Spleen (tissue), 11 donors: Measurements from ENCODE around the gene SDK1. TPM values are rescaled to one million over a fixed set of nuclear protein-coding genes. Genes with fewer than 3 reads are reported as not detected.

Source experiments
- DNase-seq: peaks from one replicate; pipeline ENCODE4 v3.0.0-alpha.2; 2020
- H3K27ac ChIP-seq, 8 donors: fragments of 200-600 bp; sonication (generic) in 7 of 8; 1 replicate in 4 of 8; 2 replicates in 4 of 8; pipeline versions ENCODE4 v1.5.0 to v1.8.0; 2016 to 2021; ENCODE audit warnings: inconsistent platforms in 4 of 8, mild to moderate bottlenecking in 4 of 8, moderate library complexity in 1 of 8
- H3K27me3 ChIP-seq, 7 donors: fragments of 200-600 bp; sonication (generic) in 6 of 7; replicated peaks in 1 of 7; 1 replicate in 4 of 7; 2 replicates in 3 of 7; pipeline versions ENCODE4 v1.5.0 to v1.8.0; 2016 to 2021; ENCODE audit warnings: inconsistent platforms in 3 of 7, mild to moderate bottlenecking in 1 of 7
- H3K36me3 ChIP-seq, 6 donors: fragments of 200-600 bp; sonication (generic) in 5 of 6; 1 replicate in 4 of 6; 2 replicates in 2 of 6; pipeline versions ENCODE4 v1.5.0 to v1.8.0; 2016 to 2021; ENCODE audit warnings: inconsistent platforms in 2 of 6
- H3K4me1 ChIP-seq, 6 donors: fragments of 200-600 bp; sonication (generic) in 5 of 6; 1 replicate in 3 of 6; 2 replicates in 3 of 6; pipeline versions ENCODE4 v1.5.0 to v1.8.0; 2016 to 2021; ENCODE audit warnings: inconsistent platforms in 3 of 6
- H3K4me3 ChIP-seq, 8 donors: fragments of 200-600 bp; sonication (generic) in 7 of 8; 1 replicate in 4 of 8; 2 replicates in 4 of 8; pipeline versions ENCODE4 v1.5.0 to v1.8.0; 2016 to 2021; ENCODE audit warnings: inconsistent platforms in 4 of 8, mild to moderate bottlenecking in 4 of 8, moderate library complexity in 2 of 8
- H3K9me3 ChIP-seq, 8 donors: fragments of 200-600 bp; sonication (generic) in 7 of 8; 1 replicate in 4 of 8; 2 replicates in 4 of 8; pipeline versions ENCODE4 v1.5.0 to v1.8.0; 2016 to 2021; ENCODE audit warnings: inconsistent platforms in 4 of 8
- CTCF ChIP-seq, 11 experiments: fragments of 200-600 bp in 7 of 11; fragments of 450-650 bp in 4 of 11; sonication (generic) in 4 of 11; IDR thresholded peaks in 8 of 11; conservative IDR thresholded peaks in 3 of 11; 1 replicate in 7 of 11; 2 replicates in 4 of 11; pipeline versions ENCODE4 v1.4.0 to v1.8.0; 2016 to 2021; ENCODE audit warnings: antibody characterized with exemption in 11 of 11, inconsistent platforms in 4 of 11, mild to moderate bottlenecking in 1 of 11
- POLR2A ChIP-seq, 3 donors: fragments of 450-650 bp; IDR thresholded peaks; one replicate each; pipeline ENCODE4 v1.5.1; 2017; ENCODE audit warnings: antibody characterized with exemption in 3 of 3, mild to moderate bottlenecking in 1 of 3
- POLR2AphosphoS5 ChIP-seq, 3 donors: sonication (generic); formaldehyde crosslinking; IDR thresholded peaks; one replicate each; pipeline ENCODE4 v1.5.1; 2017; ENCODE audit warnings: antibody characterized with exemption in 3 of 3
- WGBS, 5 donors: extraction: QIAGEN DNeasy Blood & Tissue Kit in 3 of 5; methylation state at CpG; one replicate each; pipeline versions ENCODE4 v1.1.5 to v1.1.7; 2013 to 2018; 5-methylcytosine and 5-hydroxymethylcytosine counted together
- intact Hi-C: fragments of 100-400 bp; cut with DNase I; formaldehyde crosslinking; loops from one replicate; pipeline ENCODE4 v1.15.0; 2023; ENCODE audit warnings: low total_unique reads
- polyA plus RNA-seq, 3 donors: library from polyadenylated mRNA; stranded (reverse); fragments of 200-250 nt; gene quantifications; one replicate each; pipeline ENCODE4 v1.2.1, GENCODE V29; 2013
- total RNA-seq, 7 donors: library from RNA; depleted of rRNA in 3 of 7; stranded (reverse); fragments of >200 nt in 3 of 7; fragmentation: NEBNext Ultra II Directional in 4 of 7; extraction: Animal tissue kit (Norgen Biotek cat#: 25700) in 4 of 7; gene quantifications; one replicate each; pipeline versions ENCODE4 v1.1.0 to v1.2.1, GENCODE V29; 2016 to 2021
- donor health status: healthy with polysubstance abuse.
- donor health status: DM: no; HTN: no; CAD: no; lungs with moderate emphysema.
- donor health status: DM: no; HTN: no; CAD: no.
- donor health status: Bipolar disorder and iron deficiency.
- donor health status: healthy.
- donor health status: DM: no; HTN: no; CAD: no.
- donor health status: DM: yes; HTN: yes; CAD: no.

Gene SDK1
- total and polyA plus RNA-seq, 10 donors: 3.2 to 54.1 (median 35.1) TPM

GRCh38 chr7:4010923-4011656 is 710.0 kb downstream of the SDK1 start:
- Histone ChIP-seq H3K4me3 (no peak overlapping the region), H3K4me1 (peaks cover 0 to 19% (median 6%) of the 10 kb centered on the region in 6 donors), H3K9me3 (no peaks in the 10 kb centered on the region), H3K36me3 (peaks cover 0 to 2% (median 0%) of the 10 kb centered on the region in 6 donors), H3K27me3 (no peaks in the 10 kb centered on the region), H3K27ac (peak overlapping the region in 6 of 8 donors; percentile 40 to 85 (median 60))
- peak; percentile 62 for DNase-seq
- TF ChIP-seq POLR2A (IDR thresholded peaks at IDR 0.05) (peak in 1 of 3 donors; percentile 36), CTCF (IDR thresholded peaks at IDR 0.05 in 8 of 11, conservative IDR thresholded peaks at IDR 0.05 in 3 of 11) (no peak), POLR2AphosphoS5 (IDR thresholded peaks at IDR 0.05) (peak in 2 of 3 donors; percentile 62 to 78)
- intact Hi-C loops: no loop called here
- 74 to 79% (median 77%) methylated on average over 30 of the region's 30 CpGs for WGBS, 5 donors

GRCh38 chr7:4013793-4014192 is 712.7 kb downstream of the SDK1 start:
- Histone ChIP-seq H3K36me3 (peaks cover 0 to 4% (median 0%) of the 10 kb centered on the region in 6 donors), H3K27ac (peak overlapping the region; percentile 14 to 85 (median 60)), H3K9me3 (peaks cover 0 to 9% (median 6%) of the 10 kb centered on the region in 8 donors), H3K4me1 (peaks cover 0 to 17% (median 6%) of the 10 kb centered on the region in 6 donors), H3K4me3 (no peak overlapping the region), H3K27me3 (no peaks in the 10 kb centered on the region)
- 53 to 63% (median 56%) methylated on average over 10 of the region's 10 CpGs for WGBS, 5 donors
- TF ChIP-seq CTCF (IDR thresholded peaks at IDR 0.05 in 8 of 11, conservative IDR thresholded peaks at IDR 0.05 in 3 of 11): no peak
- TF ChIP-seq POLR2A (IDR thresholded peaks at IDR 0.05): no peak
- TF ChIP-seq POLR2AphosphoS5 (IDR thresholded peaks at IDR 0.05): no peak
- peak; percentile 56 for DNase-seq
- intact Hi-C loops: no loop called here

GRCh38 chr7:4014346-4015050 is 713.4 kb downstream of the SDK1 start:
- Histone ChIP-seq H3K9me3 (peaks cover 0 to 16% (median 13%) of the 10 kb centered on the region in 8 donors), H3K27me3 (no peaks in the 10 kb centered on the region), H3K27ac (peak overlapping the region in 7 of 8 donors; percentile 17 to 85 (median 68)), H3K4me3 (no peak overlapping the region), H3K36me3 (peaks cover 0 to 4% (median 0%) of the 10 kb centered on the region in 6 donors), H3K4me1 (peaks cover 0 to 17% (median 6%) of the 10 kb centered on the region in 6 donors)
- WGBS, 5 donors: 58 to 74% (median 60%) methylated on average over 13 of the region's 13 CpGs
- DNase-seq: peak; percentile 64
- peak in 2 of 3 donors; percentile 45 to 68 for TF ChIP-seq POLR2AphosphoS5 (IDR thresholded peaks at IDR 0.05)
- TF ChIP-seq POLR2A (IDR thresholded peaks at IDR 0.05): no peak
- TF ChIP-seq CTCF (IDR thresholded peaks at IDR 0.05 in 8 of 11, conservative IDR thresholded peaks at IDR 0.05 in 3 of 11): no peak
- intact Hi-C loops: no loop called here

GRCh38 chr7:4015371-4015770 is 714.3 kb downstream of the SDK1 start:
- peaks cover 0 to 23% (median 15%) of the 10 kb centered on the region in 8 donors for H3K9me3 ChIP-seq
- peaks cover 0 to 17% (median 6%) of the 10 kb centered on the region in 6 donors for H3K4me1 ChIP-seq
- DNase-seq: no peak
- no peak for TF ChIP-seq CTCF (IDR thresholded peaks at IDR 0.05 in 8 of 11, conservative IDR thresholded peaks at IDR 0.05 in 3 of 11)
- TF ChIP-seq POLR2A (IDR thresholded peaks at IDR 0.05): no peak
- no peak for TF ChIP-seq POLR2AphosphoS5 (IDR thresholded peaks at IDR 0.05)
- peaks cover 0 to 4% (median 0%) of the 10 kb centered on the region in 6 donors for H3K36me3 ChIP-seq
- no peak overlapping the region for H3K4me3 ChIP-seq
- peak overlapping the region in 5 of 8 donors; percentile 42 to 85 (median 68) for H3K27ac ChIP-seq
- intact Hi-C loops: no loop called here
- no peaks in the 10 kb centered on the region for H3K27me3 ChIP-seq
- WGBS, 5 donors: 88 to 97% (median 95%) methylated on average over 8 of the region's 8 CpGs
